T1000 (cell line): ENCODE data around the gene CTBP2.

Experiments used
- DNase-seq: peaks from one replicate; lab custom pipeline; 2025; ENCODE audit warnings: mixed read lengths; lab: John Stamatoyannopoulos, UW

CTBP2 gene

GRCh38 chr10:124941823-124942222 lies 218.5 kb downstream of the CTBP2 start, which contains the start of gene ZRANB1:
Gene ZRANB1 (plus strand): TSS chr10:124942123. CDS start chr10:124942494, 371 bp downstream.
- DNase-seq: no peak

GRCh38 chr10:124939290-124939689 lies 221.1 kb downstream of the CTBP2 start:
- DNase-seq: no peak

- no peak for DNase-seq
Observed at GRCh38 chr10:124936813-124937212, 223.6 kb downstream of the CTBP2 start.

- no peak for DNase-seq
Observed at GRCh38 chr10:124935946-124936345, 224.4 kb downstream of the CTBP2 start.
